ENCODE data around the gene SLC25A45.

Gene SLC25A45

GRCh38 chr11:65382033-65382803, at the start of gene SLC25A45:
Gene SLC25A45 (minus strand): TSS chr11:65382646. CDS start chr11:65381951, 695 bp downstream.
- DNase-seq, result peak; percentile 46

- DNase-seq, result no peak
Observed at GRCh38 chr11:65431451-65432099, 49.1 kb upstream of the SLC25A45 start.

- no peak for DNase-seq
Observed at GRCh38 chr11:65430406-65431217, 48.2 kb upstream of the SLC25A45 start.

- no peak for DNase-seq
Observed at GRCh38 chr11:65429724-65430405, 47.4 kb upstream of the SLC25A45 start.

- DNase-seq, result no peak
Observed at GRCh38 chr11:65429068-65429681, 46.7 kb upstream of the SLC25A45 start.

GRCh38 chr11:65428578-65429067, 46.2 kb upstream of the SLC25A45 start:
- no peak for DNase-seq

GRCh38 chr11:65427691-65428577, 45.5 kb upstream of the SLC25A45 start:
- DNase-seq, result no peak

GRCh38 chr11:65426839-65427690, 44.6 kb upstream of the SLC25A45 start:
- DNase-seq, result no peak

- no peak for DNase-seq
Observed at GRCh38 chr11:65425971-65426838, 43.8 kb upstream of the SLC25A45 start.

- DNase-seq, result no peak
Observed at GRCh38 chr11:65425105-65425970, 42.9 kb upstream of the SLC25A45 start.

- no peak for DNase-seq
Observed at GRCh38 chr11:65424205-65425104, 42.0 kb upstream of the SLC25A45 start.

GRCh38 chr11:65423516-65424204, 41.2 kb upstream of the SLC25A45 start:
- no peak for DNase-seq

GRCh38 chr11:65422633-65423515, 40.4 kb upstream of the SLC25A45 start, which contains the start of gene NEAT1:
Gene NEAT1 (plus strand): TSS chr11:65422798.
- no peak for DNase-seq

- no peak for DNase-seq
Observed at GRCh38 chr11:65421794-65422632, 39.6 kb upstream of the SLC25A45 start.
